Ascending aorta (tissue), 2 donors: ENCODE data around the gene JAG2. TPM values are rescaled to one million over a fixed set of nuclear protein-coding genes. Genes with fewer than 3 reads are reported as not detected.

Experiments used
- DNase-seq, 2 donors: peaks; one replicate each; pipeline ENCODE4 v3.0.0-alpha.2; 2019; ENCODE audit warnings: low spot score in 2 of 2
- H3K27ac ChIP-seq, 2 donors: fragments of 200-600 bp; sonication (generic); one replicate each; pipeline ENCODE4 v1.5.1; 2016 to 2017; ENCODE audit warnings: mild to moderate bottlenecking in 1 of 2
- H3K27me3 ChIP-seq: fragments of 200-600 bp; sonication (generic); one replicate; pipeline ENCODE4 v1.5.1; 2017
- H3K36me3 ChIP-seq, 2 donors: fragments of 200-600 bp; sonication (generic); one replicate each; pipeline ENCODE4 v1.5.1; 2016
- H3K4me1 ChIP-seq, 2 donors: fragments of 200-600 bp; sonication (generic); one replicate each; pipeline ENCODE4 v1.5.1; 2016 to 2017; ENCODE audit warnings: mild to moderate bottlenecking in 1 of 2
- H3K4me3 ChIP-seq, 2 donors: fragments of 200-600 bp; sonication (generic); one replicate each; pipeline ENCODE4 v1.5.1; 2016 to 2017; ENCODE audit warnings: mild to moderate bottlenecking in 1 of 2
- H3K9me3 ChIP-seq, 2 donors: fragments of 200-600 bp; sonication (generic); one replicate each; pipeline ENCODE4 v1.5.1; 2016
- intact Hi-C: fragments of 100-400 bp; cut with DNase I; formaldehyde crosslinking; loops from one replicate; pipeline ENCODE4 v1.15.1; 2023
- total RNA-seq: library from RNA; depleted of rRNA; stranded (reverse); fragments of >200 nt; gene quantifications from one replicate; pipeline ENCODE4 v1.1.0, GENCODE V29; 2016
- TF ChIP-seq, protein P1 (sequence below), 3 experiments: fragments of 200-600 bp in 2 of 3; fragments of 450-650 bp in 1 of 3; sonication (generic) in 2 of 3; IDR thresholded peaks; one replicate each; pipeline ENCODE4 v1.5.1; 2016 to 2019; ENCODE audit warnings: antibody characterized with exemption in 3 of 3, mild to moderate bottlenecking in 1 of 3, moderate library complexity in 1 of 3

JAG2 gene
- total RNA-seq, 1 donor from 2014 or later, result 35.5 TPM

DNA sequence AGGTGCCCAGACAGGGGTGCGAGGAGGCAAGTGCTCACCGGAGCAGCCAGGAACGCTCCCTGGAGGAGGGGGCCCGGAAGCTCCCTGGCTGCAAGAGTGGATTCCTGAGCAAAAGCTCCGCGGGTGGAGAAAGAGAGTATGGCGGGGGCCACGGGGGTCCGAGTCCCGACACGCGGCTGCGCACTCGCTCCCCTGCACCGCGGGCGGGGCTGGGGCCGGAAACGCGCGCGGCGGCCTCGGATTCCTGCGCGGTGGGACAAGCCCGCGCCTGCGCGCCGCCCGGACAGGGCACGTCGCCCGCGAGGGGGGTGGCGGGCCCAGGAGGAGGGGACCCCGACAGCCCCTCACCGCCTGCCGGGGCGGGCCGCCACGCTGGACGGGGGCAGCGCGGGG is 75.5 kb downstream of the JAG2 start:
- Histone ChIP-seq H3K4me1 (peaks cover 18 to 37% of the 10 kb centered on the region in 2 donors), H3K27me3 (no peaks in the 10 kb centered on the region), H3K4me3 (peak overlapping the region; percentile 64 to 93), H3K27ac (peak overlapping the region; percentile 90 to 95), H3K9me3 (no peaks in the 10 kb centered on the region), H3K36me3 (no peaks in the 10 kb centered on the region)
- DNase-seq, result peak in 1 of 2 donors; percentile 83
- intact Hi-C loops, result loop anchor here (1.0 to 10.0 kb wide), 8 partner anchors 71 to 434 kb away; partner anchors contain the start of genes CDCA4, CRIP2, PACS2 and TEDC1
- TF ChIP-seq, protein P1, sequence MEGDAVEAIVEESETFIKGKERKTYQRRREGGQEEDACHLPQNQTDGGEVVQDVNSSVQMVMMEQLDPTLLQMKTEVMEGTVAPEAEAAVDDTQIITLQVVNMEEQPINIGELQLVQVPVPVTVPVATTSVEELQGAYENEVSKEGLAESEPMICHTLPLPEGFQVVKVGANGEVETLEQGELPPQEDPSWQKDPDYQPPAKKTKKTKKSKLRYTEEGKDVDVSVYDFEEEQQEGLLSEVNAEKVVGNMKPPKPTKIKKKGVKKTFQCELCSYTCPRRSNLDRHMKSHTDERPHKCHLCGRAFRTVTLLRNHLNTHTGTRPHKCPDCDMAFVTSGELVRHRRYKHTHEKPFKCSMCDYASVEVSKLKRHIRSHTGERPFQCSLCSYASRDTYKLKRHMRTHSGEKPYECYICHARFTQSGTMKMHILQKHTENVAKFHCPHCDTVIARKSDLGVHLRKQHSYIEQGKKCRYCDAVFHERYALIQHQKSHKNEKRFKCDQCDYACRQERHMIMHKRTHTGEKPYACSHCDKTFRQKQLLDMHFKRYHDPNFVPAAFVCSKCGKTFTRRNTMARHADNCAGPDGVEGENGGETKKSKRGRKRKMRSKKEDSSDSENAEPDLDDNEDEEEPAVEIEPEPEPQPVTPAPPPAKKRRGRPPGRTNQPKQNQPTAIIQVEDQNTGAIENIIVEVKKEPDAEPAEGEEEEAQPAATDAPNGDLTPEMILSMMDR (IDR thresholded peaks at IDR 0.05), result no peak

DNA sequence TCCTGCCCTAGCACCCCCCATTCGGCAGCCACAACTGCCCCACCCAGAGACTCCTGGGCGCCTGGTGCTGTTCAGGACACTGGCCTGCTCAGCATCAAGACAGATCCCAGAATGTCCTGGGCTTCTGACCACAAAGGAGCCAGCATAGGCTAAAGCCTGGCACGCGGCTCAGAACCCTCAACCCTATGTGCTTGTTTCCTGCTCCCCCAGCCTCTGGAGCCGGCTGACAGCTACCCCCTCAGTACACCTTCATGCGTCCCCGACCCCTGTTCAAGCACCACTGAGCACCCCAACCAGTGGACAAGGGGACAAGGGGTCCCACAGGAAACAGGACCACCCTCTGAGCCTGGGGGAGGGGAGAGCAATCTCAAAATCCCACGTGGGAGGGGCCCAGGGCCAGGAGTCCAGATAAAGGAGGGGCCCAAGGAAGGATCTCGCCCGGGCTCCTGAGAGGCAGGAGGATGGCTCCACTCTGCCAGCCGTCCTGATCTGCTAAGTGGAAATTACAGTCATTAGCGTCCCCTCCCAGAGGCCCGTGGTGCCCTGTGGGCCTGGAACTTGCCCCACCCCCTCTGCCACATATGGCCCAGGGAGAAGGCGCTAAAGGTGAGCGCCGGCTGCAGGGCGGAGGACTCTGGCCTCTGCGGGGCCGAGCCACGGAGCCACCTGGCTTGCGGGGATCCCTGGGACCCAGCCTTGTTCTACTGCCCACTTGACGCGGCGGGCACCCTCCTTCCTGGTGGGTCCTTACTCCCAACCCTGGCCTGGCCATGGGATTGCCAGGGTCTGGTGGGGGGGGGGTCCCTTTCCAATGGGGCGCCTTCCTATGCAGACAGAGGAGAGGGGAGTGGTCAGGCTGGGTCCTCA is 76.2 kb downstream of the JAG2 start:
- intact Hi-C loops, result loop anchor here (1.0 to 10.0 kb wide), 8 partner anchors 70 to 435 kb away; partner anchors contain the start of genes CDCA4, CRIP2, PACS2 and TEDC1
- peak overlapping the region; percentile 90 to 95 for H3K27ac ChIP-seq
- TF ChIP-seq, protein P1 (IDR thresholded peaks at IDR 0.05), result no peak
- H3K36me3 ChIP-seq, result no peaks in the 10 kb centered on the region
- peak in 1 of 2 donors; percentile 70 for DNase-seq
- H3K27me3 ChIP-seq, result no peaks in the 10 kb centered on the region
- H3K4me3 ChIP-seq, result peak overlapping the region; percentile 64 to 93
- no peaks in the 10 kb centered on the region for H3K9me3 ChIP-seq
- peaks cover 18 to 40% of the 10 kb centered on the region in 2 donors for H3K4me1 ChIP-seq

DNA sequence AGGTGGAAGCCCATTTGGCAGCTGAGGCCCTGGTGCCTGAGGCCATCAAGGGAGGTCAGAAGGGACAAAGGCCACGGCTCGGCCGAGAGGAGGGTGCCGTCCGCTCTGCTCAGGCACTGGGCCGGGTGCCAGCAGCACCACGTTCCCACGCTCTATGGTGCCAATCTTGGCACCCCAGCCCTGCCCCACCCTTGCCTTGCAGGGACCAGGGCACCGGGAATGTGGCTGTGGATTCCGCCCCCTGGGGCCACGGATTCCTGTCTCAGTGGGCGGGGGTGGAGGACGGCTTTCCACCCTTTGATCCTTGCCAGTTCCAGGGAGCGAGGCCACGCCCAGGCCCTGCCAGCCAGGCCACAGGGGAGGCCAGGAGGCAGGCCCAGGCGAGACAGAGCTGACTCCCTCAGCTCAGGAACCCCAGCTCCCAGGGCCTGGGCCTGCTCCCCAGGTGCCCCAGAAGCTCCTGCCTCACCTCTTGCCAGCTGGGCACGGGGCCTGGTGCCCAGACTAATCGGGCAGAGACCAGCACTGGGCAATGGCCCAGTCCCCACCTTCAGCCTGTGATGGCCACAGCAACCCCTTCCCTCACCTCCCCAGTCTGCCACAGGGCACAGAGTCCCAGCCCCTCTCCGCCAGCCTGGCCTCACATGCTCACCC is 76.9 kb downstream of the JAG2 start:
- Histone ChIP-seq H3K27me3 (no peaks in the 10 kb centered on the region), H3K9me3 (no peaks in the 10 kb centered on the region), H3K36me3 (no peaks in the 10 kb centered on the region), H3K4me1 (peaks cover 22 to 45% of the 10 kb centered on the region in 2 donors), H3K27ac (peak overlapping the region; percentile 90 to 95), H3K4me3 (peak overlapping the region; percentile 64 to 93)
- TF ChIP-seq, protein P1 (IDR thresholded peaks at IDR 0.05), result no peak
- peak in 1 of 2 donors; percentile 94 for DNase-seq
- intact Hi-C loops, result loop anchor here (2.0 to 10.0 kb wide), 9 partner anchors 69 to 436 kb away; partner anchors contain the start of genes BRF1, CDCA4, CRIP2 and TEDC1

- H3K9me3 ChIP-seq, result no peaks in the 10 kb centered on the region
- TF ChIP-seq, protein P1 (IDR thresholded peaks at IDR 0.05), result no peak
- DNase-seq, result no peak
- intact Hi-C loops, result loop anchor here (2.0 to 10.0 kb wide), 8 partner anchors 69 to 436 kb away; partner anchors contain the start of genes BRF1, CDCA4, CRIP2 and TEDC1
- peak overlapping the region in 1 of 2 donors; percentile 93 for H3K4me3 ChIP-seq
- peak overlapping the region; percentile 90 to 95 for H3K27ac ChIP-seq
- H3K4me1 ChIP-seq, result peaks cover 22 to 45% of the 10 kb centered on the region in 2 donors
- H3K27me3 ChIP-seq, result no peaks in the 10 kb centered on the region
- no peaks in the 10 kb centered on the region for H3K36me3 ChIP-seq
Observed at GRCh38 chr14:105091054-105091516, 77.5 kb downstream of the JAG2 start.

Other genes with a start within 250 kb of the JAG2 start
- gene PLD4, start 243.9 kb downstream of the JAG2 start, total RNA-seq, result not detected
- 35.5 TPM for gene AHNAK2, start 190.4 kb downstream of the JAG2 start, total RNA-seq
- 18.1 TPM for gene CLBA1, start 183.0 kb downstream of the JAG2 start, total RNA-seq
- gene CDCA4, start 147.7 kb downstream of the JAG2 start, total RNA-seq, result 2.3 TPM
- gene GPR132, start 103.3 kb downstream of the JAG2 start, total RNA-seq, result not detected
- 1.5 TPM for gene NUDT14, start 12.5 kb upstream of the JAG2 start, total RNA-seq
- gene BTBD6, start 79.8 kb upstream of the JAG2 start, total RNA-seq, result 80.1 TPM
- gene BRF1, start 132.2 kb upstream of the JAG2 start, total RNA-seq, result 60.9 TPM
- gene PACS2, start 146.0 kb upstream of the JAG2 start, total RNA-seq, result 153 TPM
- not detected for gene TEX22, start 229.8 kb upstream of the JAG2 start, total RNA-seq